ENCODE results near the gene ARHGAP9. TPM values are rescaled to one million over a fixed set of nuclear protein-coding genes. Genes with fewer than 3 reads are reported as not detected.
"Not testable (repeated sequence)": the region's sequence is repeated elsewhere in the genome, so short reads cannot be mapped to it uniquely, and the experiment has no call there.

Gene ARHGAP9
- total RNA-seq, 3 donors from 2014 or later (not counting 1 experiment from before 2014, with no cell fraction given): 558 to 1,091 (median 1,015) TPM

GRCh38 chr12:57428965-57429364, 50.7 kb downstream of the ARHGAP9 start:
- Histone ChIP-seq H3K27me3 (ENCODE audit: control insufficient read depth, insufficient read depth, low read length) (no peaks in the 10 kb centered on the region), H3K36me3 (ENCODE audit: control insufficient read depth, insufficient read depth, low read length) (no peaks in the 10 kb centered on the region), H3K4me1 (ENCODE audit: control insufficient read depth, insufficient read depth, low read length) (peaks cover 10% of the 10 kb centered on the region), H3K9me3 (ENCODE audit: control insufficient read depth, insufficient read depth, low read length) (no peaks in the 10 kb centered on the region), H3K4me3 (ENCODE audit: low read length) (no peak overlapping the region), H3K27ac (ENCODE audit: low read length) (peak overlapping the region; percentile 99)
- Mint-ChIP-seq H3K36me3 (no peaks in the 10 kb centered on the region), H3K9me3 (no peaks in the 10 kb centered on the region), H3K27ac (peak overlapping the region; percentile 99 to 100), H3K27me3 (ENCODE audit: low read depth in 2 of 2) (no peaks in the 10 kb centered on the region), H3K4me1 (peaks cover 25 to 34% of the 10 kb centered on the region in 2 donors), H3K4me3 (peak overlapping the region; percentile 81)
- 92% methylated on average over 6 of the region's 6 CpGs for WGBS (ENCODE audit: insufficient coverage)
- intact Hi-C loops (cut with micrococcal nuclease): no loop called here
- ATAC-seq (no peak), DNase-seq (no peak)
- TF ChIP-seq, protein P1, sequence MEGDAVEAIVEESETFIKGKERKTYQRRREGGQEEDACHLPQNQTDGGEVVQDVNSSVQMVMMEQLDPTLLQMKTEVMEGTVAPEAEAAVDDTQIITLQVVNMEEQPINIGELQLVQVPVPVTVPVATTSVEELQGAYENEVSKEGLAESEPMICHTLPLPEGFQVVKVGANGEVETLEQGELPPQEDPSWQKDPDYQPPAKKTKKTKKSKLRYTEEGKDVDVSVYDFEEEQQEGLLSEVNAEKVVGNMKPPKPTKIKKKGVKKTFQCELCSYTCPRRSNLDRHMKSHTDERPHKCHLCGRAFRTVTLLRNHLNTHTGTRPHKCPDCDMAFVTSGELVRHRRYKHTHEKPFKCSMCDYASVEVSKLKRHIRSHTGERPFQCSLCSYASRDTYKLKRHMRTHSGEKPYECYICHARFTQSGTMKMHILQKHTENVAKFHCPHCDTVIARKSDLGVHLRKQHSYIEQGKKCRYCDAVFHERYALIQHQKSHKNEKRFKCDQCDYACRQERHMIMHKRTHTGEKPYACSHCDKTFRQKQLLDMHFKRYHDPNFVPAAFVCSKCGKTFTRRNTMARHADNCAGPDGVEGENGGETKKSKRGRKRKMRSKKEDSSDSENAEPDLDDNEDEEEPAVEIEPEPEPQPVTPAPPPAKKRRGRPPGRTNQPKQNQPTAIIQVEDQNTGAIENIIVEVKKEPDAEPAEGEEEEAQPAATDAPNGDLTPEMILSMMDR (IDR thresholded peaks at IDR 0.05): no peak

DNA sequence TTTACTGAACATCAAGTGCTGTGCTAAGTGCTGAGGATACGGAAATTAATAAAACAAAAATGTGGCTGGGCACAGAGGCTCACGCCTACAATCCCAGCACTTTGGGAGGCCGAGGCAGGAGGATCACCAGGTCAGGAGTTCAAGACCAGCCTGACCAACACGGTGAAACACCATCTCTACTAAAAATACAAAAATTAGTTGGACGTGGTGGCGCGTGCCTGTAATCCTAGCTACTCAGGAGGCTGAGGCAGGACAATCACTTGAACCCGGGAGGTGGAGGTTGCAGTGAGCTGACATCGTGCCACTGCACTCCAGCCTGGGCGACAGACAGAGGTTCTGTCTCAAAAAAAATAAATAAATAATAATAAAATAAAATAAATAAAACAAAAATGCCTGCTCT, 52.7 kb downstream of the ARHGAP9 start:
- H3K4me1 ChIP-seq (ENCODE audit: control insufficient read depth, insufficient read depth, low read length); H3K9me3 ChIP-seq (ENCODE audit: control insufficient read depth, insufficient read depth, low read length); H3K4me3 Mint-ChIP-seq; H3K27me3 ChIP-seq (ENCODE audit: control insufficient read depth, insufficient read depth, low read length); H3K4me3 ChIP-seq (ENCODE audit: low read length); DNase-seq; ATAC-seq; intact Hi-C loops (cut with micrococcal nuclease); H3K36me3 Mint-ChIP-seq; H3K27ac ChIP-seq (ENCODE audit: low read length); H3K9me3 Mint-ChIP-seq; H3K27me3 Mint-ChIP-seq (ENCODE audit: low read depth in 2 of 2): not testable (repeated sequence)
- WGBS (ENCODE audit: insufficient coverage): over 99% methylated on average over 9 of the region's 10 CpGs
- Mint-ChIP-seq H3K4me1 (peaks cover 25 to 34% of the 10 kb centered on the region in 2 donors), H3K27ac (peak overlapping the region; percentile 29 to 48)
- peaks cover 11% of the 10 kb centered on the region for H3K36me3 ChIP-seq (ENCODE audit: control insufficient read depth, insufficient read depth, low read length)

Other genes starting within 250 kb of the ARHGAP9 start
- gene STAC3, start 228.7 kb downstream of the ARHGAP9 start, total RNA-seq: 1 to 10 TPM; 2.4 to 4.1 (median 3.8) TPM
- gene R3HDM2, start 48.8 kb downstream of the ARHGAP9 start, total RNA-seq: 100 to 1,000 TPM; 110 to 124 (median 123) TPM
- under 1 TPM; 0.18 to 0.35 (median 0.31) TPM for gene INHBC, start 45.1 kb downstream of the ARHGAP9 start, total RNA-seq
- not detected for gene INHBE, start 24.6 kb downstream of the ARHGAP9 start, total RNA-seq
- 1 to 10 TPM in 1 of 3 donors, under 1 TPM in 2; 0.50 to 1.4 (median 0.99) TPM for gene GLI1, start 20.1 kb downstream of the ARHGAP9 start, total RNA-seq
- 100 to 1,000 TPM; 200 to 237 (median 218) TPM for gene MARS1, start 8.2 kb upstream of the ARHGAP9 start, total RNA-seq
- 100 to 1,000 TPM; 117 to 318 (median 182) TPM for gene DDIT3, start 40.6 kb upstream of the ARHGAP9 start, total RNA-seq
- 100 to 1,000 TPM; 130 to 142 (median 139) TPM for gene MBD6, start 43.0 kb upstream of the ARHGAP9 start, total RNA-seq
- gene DCTN2, start 67.3 kb upstream of the ARHGAP9 start, total RNA-seq: 10 to 100 TPM; 65.5 to 76.5 (median 71.8) TPM
- under 1 TPM; 0.09 to 0.40 (median 0.16) TPM for gene KIF5A, start 70.2 kb upstream of the ARHGAP9 start, total RNA-seq
- 10 to 100 TPM; 41.0 to 62.9 (median 52.0) TPM for gene PIP4K2C, start 111.3 kb upstream of the ARHGAP9 start, total RNA-seq
- gene DTX3, start 125.0 kb upstream of the ARHGAP9 start, total RNA-seq: 10 to 100 TPM; 65.1 to 81.1 (median 77.0) TPM
- gene ARHGEF25, start 131.6 kb upstream of the ARHGAP9 start, total RNA-seq: 1 to 10 TPM; 3.1 to 6.5 (median 5.1) TPM
- under 1 TPM; 0.38 to 0.59 (median 0.48) TPM for gene B4GALNT1, start 153.3 kb upstream of the ARHGAP9 start, total RNA-seq
- gene OS9, start 214.3 kb upstream of the ARHGAP9 start, total RNA-seq: 100 to 1,000 TPM; 185 to 221 (median 198) TPM